ENCODE data around the gene C3orf18.

Gene C3orf18

DNA sequence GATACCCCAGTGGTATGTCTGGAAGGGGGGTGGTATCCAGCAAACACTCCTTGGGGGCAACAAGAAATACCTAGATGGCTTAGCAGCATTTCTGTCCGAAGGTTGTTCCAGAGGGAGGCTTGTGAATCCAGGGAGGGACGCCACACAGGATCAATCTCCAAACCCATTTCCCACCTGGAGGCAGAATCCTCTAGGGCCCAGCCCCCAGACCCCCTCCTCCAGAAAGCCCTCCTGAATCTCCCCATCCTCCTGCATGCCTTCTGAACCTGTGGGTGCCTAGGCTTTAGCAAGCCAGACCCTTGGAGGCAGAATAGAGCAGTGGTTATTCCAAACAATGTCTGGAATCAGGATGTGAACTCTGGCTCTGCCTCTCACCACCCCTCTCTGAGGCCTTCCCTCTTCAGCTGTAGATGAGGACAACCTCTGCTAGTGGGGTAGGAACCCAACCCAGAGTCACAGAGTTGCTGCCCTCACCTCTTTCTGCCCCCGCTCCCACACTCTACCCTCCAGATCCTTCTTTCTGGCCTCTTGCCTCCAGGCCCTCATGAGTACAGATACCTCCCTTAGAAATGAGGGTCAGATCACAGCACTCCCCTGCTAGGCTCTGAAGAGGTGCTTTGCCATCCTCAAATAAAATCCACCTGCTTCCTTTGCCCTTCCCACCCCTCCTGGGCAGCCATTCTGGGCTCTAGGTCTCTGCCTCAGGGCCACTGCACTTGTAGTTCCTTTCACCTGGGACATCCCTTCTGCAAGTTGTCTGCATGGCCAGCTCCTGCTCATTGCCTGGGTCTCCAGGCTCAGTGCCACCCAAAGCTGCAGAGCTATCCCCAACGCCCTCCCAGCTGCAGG lies 35.9 kb upstream of the C3orf18 start:
- no peak for DNase-seq (ENCODE audit: low spot score)

- DNase-seq (ENCODE audit: low spot score) = no peak
Observed at GRCh38 chr3:50602595-50603191, 35.1 kb upstream of the C3orf18 start.

- peak; percentile 68 for DNase-seq (ENCODE audit: low spot score)
Observed at GRCh38 chr3:50600841-50601591, 33.5 kb upstream of the C3orf18 start.

GRCh38 chr3:50600141-50600753 lies 32.7 kb upstream of the C3orf18 start:
- DNase-seq (ENCODE audit: low spot score) = no peak

- no peak for DNase-seq (ENCODE audit: low spot score)
Observed at GRCh38 chr3:50599716-50600118, 32.2 kb upstream of the C3orf18 start.

- no peak for DNase-seq (ENCODE audit: low spot score)
Observed at GRCh38 chr3:50599115-50599715, 31.7 kb upstream of the C3orf18 start.

DNA sequence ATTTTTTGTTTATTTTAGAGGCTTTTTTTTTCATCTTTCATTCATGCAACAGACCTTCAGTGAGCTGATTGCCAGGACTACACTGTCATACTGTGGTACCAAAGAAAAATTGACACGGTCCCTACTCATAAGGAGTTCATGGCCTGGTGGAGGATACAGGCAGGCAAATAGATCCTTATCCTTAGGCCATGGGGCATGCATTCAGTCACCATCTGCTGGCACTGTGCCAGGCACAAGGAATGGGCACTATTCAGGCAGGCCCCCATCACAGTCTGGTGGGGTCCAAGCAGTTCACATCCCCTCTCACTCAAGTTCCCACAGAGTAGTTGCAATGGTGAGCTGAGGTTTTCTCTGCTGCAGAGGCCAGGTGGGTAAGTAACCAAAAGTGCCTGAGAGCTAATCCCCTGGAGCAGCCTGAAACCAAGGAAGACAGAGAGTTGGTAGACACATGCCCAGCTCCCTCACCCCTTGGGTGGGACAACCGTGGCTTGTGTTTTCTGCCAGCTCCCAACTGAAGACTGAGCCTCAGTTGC lies 26.8 kb upstream of the C3orf18 start:
- no peak for DNase-seq (ENCODE audit: low spot score)

- DNase-seq (ENCODE audit: low spot score) = no peak
Observed at GRCh38 chr3:50592568-50592967, 25.0 kb upstream of the C3orf18 start.

GRCh38 chr3:50591196-50591741 lies 23.7 kb upstream of the C3orf18 start:
- no peak for DNase-seq (ENCODE audit: low spot score)

DNA sequence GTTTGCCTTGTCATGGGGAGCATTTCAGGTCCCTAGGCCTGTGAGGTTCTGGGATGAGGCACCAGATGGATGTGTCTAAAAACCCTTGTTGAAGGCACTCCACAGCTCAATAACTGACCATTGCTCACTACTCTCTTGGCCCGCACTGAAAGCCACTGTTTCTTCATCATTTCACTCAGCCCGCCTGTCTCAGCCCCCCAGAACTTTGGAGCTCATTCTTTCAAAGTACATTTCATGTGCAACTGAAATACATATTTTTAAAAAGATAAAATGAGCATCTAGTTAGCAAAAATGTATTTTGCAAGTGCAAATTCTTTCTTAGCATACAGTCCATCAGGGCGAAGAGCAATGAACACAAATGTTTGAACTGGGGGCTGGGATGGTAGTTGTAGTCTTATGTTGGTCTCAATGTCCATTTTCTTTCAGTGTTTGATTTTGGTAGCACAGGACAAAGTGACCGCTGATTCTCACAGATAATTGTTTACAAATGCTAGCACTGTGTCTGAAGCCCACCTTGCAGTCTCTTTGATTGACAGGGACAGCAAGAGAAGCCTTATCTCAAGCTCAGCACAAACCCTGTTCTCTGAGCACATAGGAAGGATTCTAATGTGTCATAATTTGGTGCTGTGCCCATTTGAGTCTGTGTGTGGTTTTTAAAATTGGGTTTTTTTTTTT lies 21.3 kb upstream of the C3orf18 start:
- DNase-seq (ENCODE audit: low spot score) = no peak

DNA sequence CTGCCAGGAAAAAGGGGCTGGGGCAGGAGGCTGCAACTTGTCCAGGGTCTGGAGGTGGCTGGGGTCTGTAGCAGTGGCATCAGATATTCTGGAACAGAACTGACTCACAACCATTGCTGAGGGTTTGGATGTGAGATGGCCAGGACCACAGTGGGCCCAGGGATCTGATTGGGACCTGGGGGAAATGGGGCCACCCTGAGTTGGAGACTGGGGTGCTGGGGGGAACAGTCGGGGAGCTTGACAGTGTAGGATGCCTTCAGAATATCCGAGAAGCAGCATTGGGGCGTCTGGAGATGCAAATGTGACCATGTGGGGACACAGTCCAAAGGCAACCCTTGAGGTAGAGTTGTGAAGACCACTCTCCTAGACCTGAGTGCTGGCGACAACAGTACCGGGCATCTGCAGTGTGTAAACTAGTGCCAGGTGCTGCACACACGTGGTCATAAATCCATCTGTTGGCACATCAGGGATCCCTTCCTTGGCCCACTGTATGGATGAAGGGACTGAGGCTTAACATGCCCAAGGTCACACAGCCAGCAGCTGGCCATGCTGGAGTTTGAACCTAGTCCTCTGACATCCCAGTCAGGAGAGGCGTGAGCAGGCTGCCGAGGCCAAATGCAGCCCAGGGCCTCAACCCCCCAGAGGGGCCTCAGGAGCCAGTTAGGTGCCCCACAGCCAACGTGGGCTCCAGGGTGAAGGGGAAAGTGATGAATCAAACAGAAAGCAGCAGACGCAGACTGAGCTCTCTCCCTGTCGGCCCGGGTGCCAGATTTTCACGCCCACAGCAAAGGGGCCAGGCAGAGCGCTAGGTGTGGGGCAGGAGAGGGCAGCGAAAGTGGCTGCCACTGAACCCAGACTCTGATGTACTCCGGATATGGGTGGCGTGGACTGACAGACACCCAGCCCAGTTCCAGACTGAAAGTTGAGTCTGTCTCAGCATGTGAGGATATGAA lies 20.5 kb upstream of the C3orf18 start:
- DNase-seq (ENCODE audit: low spot score) = no peak

GRCh38 chr3:50587373-50587772 lies 19.8 kb upstream of the C3orf18 start:
- no peak for DNase-seq (ENCODE audit: low spot score)

GRCh38 chr3:50586763-50587070 lies 19.2 kb upstream of the C3orf18 start:
- DNase-seq (ENCODE audit: low spot score) = no peak

- no peak for DNase-seq (ENCODE audit: low spot score)
Observed at GRCh38 chr3:50585919-50586762, 18.6 kb upstream of the C3orf18 start.

- DNase-seq (ENCODE audit: low spot score) = no peak
Observed at GRCh38 chr3:50584391-50584790, 16.8 kb upstream of the C3orf18 start.

GRCh38 chr3:50583897-50584296 lies 16.4 kb upstream of the C3orf18 start:
- no peak for DNase-seq (ENCODE audit: low spot score)

GRCh38 chr3:50582083-50582482 lies 14.5 kb upstream of the C3orf18 start:
- DNase-seq (ENCODE audit: low spot score) = no peak

DNA sequence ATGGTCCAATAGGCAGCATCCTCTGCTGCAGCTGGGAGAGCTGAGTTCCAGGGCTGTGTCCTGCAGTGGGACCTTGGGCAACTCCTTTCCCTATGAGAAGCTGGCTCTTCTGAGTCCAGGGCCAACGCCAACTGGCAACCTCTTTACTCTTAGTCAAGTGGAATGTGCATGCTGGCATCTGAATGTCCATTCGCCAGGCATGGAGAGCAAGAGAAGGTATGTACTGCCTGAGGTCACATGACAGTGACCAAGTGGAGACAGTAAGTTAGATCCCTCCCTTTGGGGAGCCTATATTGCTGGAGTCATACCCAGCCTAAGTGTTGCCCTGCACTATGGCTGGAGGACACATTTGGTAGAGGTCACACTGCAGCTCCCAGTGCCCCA lies 13.9 kb upstream of the C3orf18 start:
- no peak for DNase-seq (ENCODE audit: low spot score)

Measured in pons (tissue), 1 donor.